ENCODE measurements around the gene VSTM2B. TPM values are rescaled to one million over a fixed set of nuclear protein-coding genes. Genes with fewer than 3 reads are reported as not detected.

Gene VSTM2B
- total and polyA plus RNA-seq, 10 donors: not detected

DNA sequence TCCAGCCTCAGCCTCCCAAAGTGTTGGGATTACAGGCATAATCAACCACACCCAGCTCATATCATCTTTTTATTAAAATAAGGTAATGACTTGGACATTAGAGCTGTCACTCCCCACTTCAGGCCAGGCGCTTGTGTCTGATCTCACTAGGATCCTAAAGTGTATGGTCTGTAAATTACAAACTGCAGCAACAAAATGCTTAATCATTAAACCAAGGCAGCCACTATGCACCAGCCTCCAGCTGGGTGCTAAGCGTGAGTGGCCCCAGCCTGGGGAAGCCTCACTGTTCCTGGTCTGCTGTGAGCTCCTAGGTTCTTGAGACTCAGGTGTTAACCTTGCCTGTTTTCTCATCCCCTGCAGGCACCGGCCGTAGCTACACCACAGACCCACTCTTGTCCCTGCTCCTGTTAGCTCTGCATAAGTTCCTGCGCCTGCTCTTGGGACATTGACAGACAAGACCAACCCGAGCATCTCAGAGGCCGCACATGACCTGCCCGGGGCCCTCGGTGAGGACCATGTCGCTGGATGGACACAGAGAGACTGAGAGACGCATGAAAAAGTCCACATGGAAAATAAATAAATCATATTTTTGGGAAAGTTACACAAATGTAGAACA, 37.8 kb downstream of the VSTM2B start:
- WGBS, 5 donors: 82 to 86% (median 83%) methylated on average over 11 of the region's 11 CpGs
- no peak overlapping the region for H3K4me3 ChIP-seq
- TF ChIP-seq CTCF (IDR thresholded peaks at IDR 0.05 in 8 of 11, conservative IDR thresholded peaks at IDR 0.05 in 3 of 11): no peak
- TF ChIP-seq POLR2AphosphoS5 (IDR thresholded peaks at IDR 0.05): no peak
- no peak for TF ChIP-seq POLR2A (IDR thresholded peaks at IDR 0.05)
- intact Hi-C loops (cut with DNase I; ENCODE audit: low total_unique reads): no loop called here
- no peaks in the 10 kb centered on the region for H3K36me3 ChIP-seq
- no peak overlapping the region for H3K27ac ChIP-seq
- DNase-seq: no peak
- H3K4me1 ChIP-seq: no peaks in the 10 kb centered on the region
- peaks cover 0 to 55% (median 0%) of the 10 kb centered on the region in 7 donors for H3K27me3 ChIP-seq (replicated peaks in 1 of 7)
- H3K9me3 ChIP-seq: peaks cover 0 to 24% (median 19%) of the 10 kb centered on the region in 8 donors

GRCh38 chr19:29564574-29565005, 38.8 kb downstream of the VSTM2B start:
- no peaks in the 10 kb centered on the region for H3K36me3 ChIP-seq
- H3K27me3 ChIP-seq (replicated peaks in 1 of 7): peaks cover 0 to 64% (median 0%) of the 10 kb centered on the region in 7 donors
- H3K9me3 ChIP-seq: peaks cover 0 to 14% (median 10%) of the 10 kb centered on the region in 8 donors
- intact Hi-C loops (cut with DNase I; ENCODE audit: low total_unique reads): no loop called here
- WGBS, 5 donors: 37 to 53% (median 46%) methylated on average over 10 to 11 of the region's 11 CpGs
- no peaks in the 10 kb centered on the region for H3K4me1 ChIP-seq
- no peak overlapping the region for H3K27ac ChIP-seq
- no peak for TF ChIP-seq CTCF (IDR thresholded peaks at IDR 0.05 in 8 of 11, conservative IDR thresholded peaks at IDR 0.05 in 3 of 11)
- no peak for TF ChIP-seq POLR2A (IDR thresholded peaks at IDR 0.05)
- TF ChIP-seq POLR2AphosphoS5 (IDR thresholded peaks at IDR 0.05): no peak
- no peak for DNase-seq
- H3K4me3 ChIP-seq: no peak overlapping the region

GRCh38 chr19:29565171-29565570, 39.4 kb downstream of the VSTM2B start:
- no peaks in the 10 kb centered on the region for H3K36me3 ChIP-seq
- intact Hi-C loops (cut with DNase I; ENCODE audit: low total_unique reads): no loop called here
- H3K27me3 ChIP-seq (replicated peaks in 1 of 7): peaks cover 0 to 66% (median 0%) of the 10 kb centered on the region in 7 donors
- H3K9me3 ChIP-seq: peaks cover 0 to 9% (median 4%) of the 10 kb centered on the region in 8 donors
- 82 to 88% (median 86%) methylated on average over 19 of the region's 19 CpGs for WGBS, 5 donors
- H3K27ac ChIP-seq: no peak overlapping the region
- DNase-seq: no peak
- TF ChIP-seq CTCF (IDR thresholded peaks at IDR 0.05 in 8 of 11, conservative IDR thresholded peaks at IDR 0.05 in 3 of 11) (no peak), POLR2AphosphoS5 (IDR thresholded peaks at IDR 0.05) (no peak), POLR2A (IDR thresholded peaks at IDR 0.05) (no peak)
- no peak overlapping the region for H3K4me3 ChIP-seq
- no peaks in the 10 kb centered on the region for H3K4me1 ChIP-seq

DNA sequence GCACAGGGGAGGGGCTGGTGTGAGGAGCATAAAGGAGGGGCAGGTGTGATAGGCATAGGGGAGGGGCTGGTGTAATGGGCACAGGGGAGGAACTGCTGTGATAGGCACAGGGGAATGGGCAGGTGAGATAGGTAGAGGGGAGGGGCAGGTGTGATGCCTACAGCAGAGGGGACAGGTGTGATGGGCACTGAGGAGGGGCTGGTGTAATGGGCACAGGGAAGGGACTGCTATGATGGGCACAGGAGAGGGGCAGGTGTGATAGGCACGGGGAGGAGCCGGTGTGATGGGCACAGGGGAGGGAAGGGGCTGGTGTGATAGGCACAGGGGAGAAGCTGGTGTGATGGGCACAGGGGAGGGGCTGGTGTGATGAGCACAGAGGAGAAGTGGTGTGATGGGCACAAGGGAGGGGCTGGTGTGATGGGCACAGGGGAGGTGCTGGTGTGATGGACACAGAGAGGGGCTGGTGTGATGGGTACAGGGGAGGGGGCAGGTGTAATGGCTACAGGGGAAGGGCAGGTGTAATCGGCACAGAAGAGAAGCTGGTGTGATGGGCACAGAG, 40.8 kb downstream of the VSTM2B start:
- intact Hi-C loops (cut with DNase I; ENCODE audit: low total_unique reads): no loop called here
- no peak for TF ChIP-seq POLR2AphosphoS5 (IDR thresholded peaks at IDR 0.05)
- TF ChIP-seq POLR2A (IDR thresholded peaks at IDR 0.05): no peak
- TF ChIP-seq CTCF (IDR thresholded peaks at IDR 0.05 in 8 of 11, conservative IDR thresholded peaks at IDR 0.05 in 3 of 11): no peak
- 82 to 87% (median 85%) methylated on average over 3 of the region's 3 CpGs for WGBS, 5 donors
- Histone ChIP-seq H3K27me3 (replicated peaks in 1 of 7) (peaks cover 0 to 72% (median 0%) of the 10 kb centered on the region in 7 donors), H3K27ac (no peak overlapping the region), H3K4me1 (no peaks in the 10 kb centered on the region), H3K4me3 (no peak overlapping the region), H3K9me3 (no peaks in the 10 kb centered on the region), H3K36me3 (no peaks in the 10 kb centered on the region)
- no peak for DNase-seq

Measured in spleen (tissue), 11 donors.